ENCODE measurements around the gene OTUD3. TPM values are rescaled to one million over a fixed set of nuclear protein-coding genes. Genes with fewer than 3 reads are reported as not detected.

The OTUD3 gene
- polyA plus RNA-seq, 1 of the 3 experiments (the other 2 are of a cell fraction) = 2.6 TPM

- TF ChIP-seq TEAD4 (IDR thresholded peaks at IDR 0.05; ENCODE audit: borderline replicate concordance, insufficient read depth) = no peak
- no peak for TF ChIP-seq YY1 (IDR thresholded peaks at IDR 0.05; ENCODE audit: low read depth)
- TF ChIP-seq TAF1 (IDR thresholded peaks at IDR 0.05; ENCODE audit: borderline replicate concordance, low read depth, low read length) = no peak
These were observed 71.9 kb downstream of the OTUD3 start (continued) for GRCh38 chr1:19954059-19954458.

DNA sequence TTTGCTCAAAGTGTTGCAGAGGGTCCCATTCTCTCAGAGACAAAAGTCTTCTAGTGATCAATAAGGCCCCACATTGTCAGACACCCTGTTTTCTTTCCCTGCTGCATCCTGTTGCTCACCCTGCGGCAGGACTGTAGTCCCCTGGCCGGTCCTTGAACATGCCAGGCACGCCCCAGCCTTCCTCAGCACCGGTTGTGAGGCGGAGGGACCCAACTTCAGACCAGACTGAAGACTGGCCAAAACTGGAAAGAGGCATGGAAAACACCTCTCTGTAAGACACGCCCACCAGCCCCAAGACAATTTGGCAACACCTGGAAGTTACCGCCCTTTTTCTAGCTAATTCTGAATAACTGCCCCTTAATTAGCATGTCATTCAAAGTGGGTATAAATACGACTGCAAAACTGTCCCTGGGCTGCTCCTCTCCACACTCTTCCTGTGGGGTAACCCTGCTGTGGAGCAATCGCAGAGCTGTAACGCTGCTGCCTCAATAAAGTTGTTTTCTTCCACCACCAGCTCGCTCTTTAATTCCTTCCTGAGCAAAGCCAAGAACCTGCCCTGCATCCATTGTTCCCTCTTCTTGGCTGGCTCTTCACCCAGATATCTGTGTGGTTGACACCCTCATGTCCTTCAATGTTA is 73.5 kb downstream of the OTUD3 start:
- Histone ChIP-seq H2AFZ (ENCODE audit: low read depth) (no peak overlapping the region), H3K4me3 (ENCODE audit: low read depth in 2 of 2, low read length in 1 of 2) (no peak overlapping the region), H3K36me3 (replicated peaks in 1 of 2; ENCODE audit: control insufficient read depth in 1 of 2, insufficient read depth in 2 of 2, low read length in 1 of 2) (no peaks in the 10 kb centered on the region), H3K27ac (ENCODE audit: low read depth in 2 of 2, low read length in 1 of 2) (no peak overlapping the region), H3K9me3 (no peaks in the 10 kb centered on the region), H3K4me2 (no peak overlapping the region), H3F3A (replicated peaks; ENCODE audit: insufficient read depth) (no peaks in the 10 kb centered on the region), H3K4me1 (ENCODE audit: control insufficient read depth in 1 of 2, insufficient read depth in 2 of 2, low read depth in 1 of 2, low read length in 1 of 2) (no peaks in the 10 kb centered on the region), H3K9ac (no peak overlapping the region), H3K27me3 (ENCODE audit: insufficient read depth) (peaks cover 4% of the 10 kb centered on the region; the same call in 1 of the 2 replicates), H4K20me1 (ENCODE audit: insufficient read depth) (no peaks in the 10 kb centered on the region), H3K79me2 (ENCODE audit: insufficient read depth) (no peaks in the 10 kb centered on the region), H3K9me2 (no peaks in the 10 kb centered on the region)
- TF ChIP-seq SIN3A (IDR thresholded peaks at IDR 0.05; ENCODE audit: borderline replicate concordance, low read depth, low read length) (no peak), MXI1 (IDR thresholded peaks at IDR 0.05; ENCODE audit: low read depth, low read length) (no peak), TEAD4 (IDR thresholded peaks at IDR 0.05; ENCODE audit: borderline replicate concordance, insufficient read depth) (no peak), TAF1 (IDR thresholded peaks at IDR 0.05; ENCODE audit: borderline replicate concordance, low read depth, low read length) (no peak), ELF1 (IDR thresholded peaks at IDR 0.05) (no peak), JUND (IDR thresholded peaks at IDR 0.05) (no peak), SMC3 (IDR thresholded peaks at IDR 0.05; ENCODE audit: low read depth, low read length) (no peak), GATA2 (CRISPR knock-in tag; IDR thresholded peaks at IDR 0.05) (no peak), RAD21 (IDR thresholded peaks at IDR 0.05; ENCODE audit: low read length) (no peak), REST (IDR thresholded peaks at IDR 0.05; ENCODE audit: low read depth, low read length) (no peak), NFIC (IDR thresholded peaks at IDR 0.05; ENCODE audit: borderline replicate concordance) (no peak), RFX5 (IDR thresholded peaks at IDR 0.05; ENCODE audit: low read length) (no peak), RCOR1 (IDR thresholded peaks at IDR 0.05; ENCODE audit: low read length) (no peak), MAX (IDR thresholded peaks at IDR 0.05; ENCODE audit: low read depth) (no peak), YY1 (IDR thresholded peaks at IDR 0.05; ENCODE audit: low read depth) (no peak)
- TF ChIP-seq, protein P1, sequence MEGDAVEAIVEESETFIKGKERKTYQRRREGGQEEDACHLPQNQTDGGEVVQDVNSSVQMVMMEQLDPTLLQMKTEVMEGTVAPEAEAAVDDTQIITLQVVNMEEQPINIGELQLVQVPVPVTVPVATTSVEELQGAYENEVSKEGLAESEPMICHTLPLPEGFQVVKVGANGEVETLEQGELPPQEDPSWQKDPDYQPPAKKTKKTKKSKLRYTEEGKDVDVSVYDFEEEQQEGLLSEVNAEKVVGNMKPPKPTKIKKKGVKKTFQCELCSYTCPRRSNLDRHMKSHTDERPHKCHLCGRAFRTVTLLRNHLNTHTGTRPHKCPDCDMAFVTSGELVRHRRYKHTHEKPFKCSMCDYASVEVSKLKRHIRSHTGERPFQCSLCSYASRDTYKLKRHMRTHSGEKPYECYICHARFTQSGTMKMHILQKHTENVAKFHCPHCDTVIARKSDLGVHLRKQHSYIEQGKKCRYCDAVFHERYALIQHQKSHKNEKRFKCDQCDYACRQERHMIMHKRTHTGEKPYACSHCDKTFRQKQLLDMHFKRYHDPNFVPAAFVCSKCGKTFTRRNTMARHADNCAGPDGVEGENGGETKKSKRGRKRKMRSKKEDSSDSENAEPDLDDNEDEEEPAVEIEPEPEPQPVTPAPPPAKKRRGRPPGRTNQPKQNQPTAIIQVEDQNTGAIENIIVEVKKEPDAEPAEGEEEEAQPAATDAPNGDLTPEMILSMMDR (IDR thresholded peaks at IDR 0.05) = no peak
- TF ChIP-seq, protein P2, sequence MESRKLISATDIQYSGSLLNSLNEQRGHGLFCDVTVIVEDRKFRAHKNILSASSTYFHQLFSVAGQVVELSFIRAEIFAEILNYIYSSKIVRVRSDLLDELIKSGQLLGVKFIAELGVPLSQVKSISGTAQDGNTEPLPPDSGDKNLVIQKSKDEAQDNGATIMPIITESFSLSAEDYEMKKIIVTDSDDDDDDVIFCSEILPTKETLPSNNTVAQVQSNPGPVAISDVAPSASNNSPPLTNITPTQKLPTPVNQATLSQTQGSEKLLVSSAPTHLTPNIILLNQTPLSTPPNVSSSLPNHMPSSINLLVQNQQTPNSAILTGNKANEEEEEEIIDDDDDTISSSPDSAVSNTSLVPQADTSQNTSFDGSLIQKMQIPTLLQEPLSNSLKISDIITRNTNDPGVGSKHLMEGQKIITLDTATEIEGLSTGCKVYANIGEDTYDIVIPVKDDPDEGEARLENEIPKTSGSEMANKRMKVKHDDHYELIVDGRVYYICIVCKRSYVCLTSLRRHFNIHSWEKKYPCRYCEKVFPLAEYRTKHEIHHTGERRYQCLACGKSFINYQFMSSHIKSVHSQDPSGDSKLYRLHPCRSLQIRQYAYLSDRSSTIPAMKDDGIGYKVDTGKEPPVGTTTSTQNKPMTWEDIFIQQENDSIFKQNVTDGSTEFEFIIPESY (IDR thresholded peaks at IDR 0.05; ENCODE audit: borderline replicate concordance, low read depth) = no peak
- TF ChIP-seq, protein P3, sequence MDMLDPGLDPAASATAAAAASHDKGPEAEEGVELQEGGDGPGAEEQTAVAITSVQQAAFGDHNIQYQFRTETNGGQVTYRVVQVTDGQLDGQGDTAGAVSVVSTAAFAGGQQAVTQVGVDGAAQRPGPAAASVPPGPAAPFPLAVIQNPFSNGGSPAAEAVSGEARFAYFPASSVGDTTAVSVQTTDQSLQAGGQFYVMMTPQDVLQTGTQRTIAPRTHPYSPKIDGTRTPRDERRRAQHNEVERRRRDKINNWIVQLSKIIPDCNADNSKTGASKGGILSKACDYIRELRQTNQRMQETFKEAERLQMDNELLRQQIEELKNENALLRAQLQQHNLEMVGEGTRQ (IDR thresholded peaks at IDR 0.05; ENCODE audit: borderline replicate concordance, low read depth, low read length) = no peak
- ChIA-PET POLR2A (no interaction called here), CTCF (interaction anchor here (1.3 kb wide), 1 partner anchor 19 kb away, joined by 6 read pairs; no protein-coding TSS in a partner anchor)
- DNase-seq = no peak
- WGBS (ENCODE audit: low lambda C conversion rate) = 25% methylated on average over 11 of the region's 11 CpGs

All from SK-N-SH (cell line).